ENCODE measurements around the gene CLEC3A.
A peak's percentile ranks its signal among the peaks of the same experiment; 100 is the strongest.
"Not testable (repeated sequence)": the region's sequence is repeated elsewhere in the genome, so short reads cannot be mapped to it uniquely, and the experiment has no call there.

Gene CLEC3A, protein sequence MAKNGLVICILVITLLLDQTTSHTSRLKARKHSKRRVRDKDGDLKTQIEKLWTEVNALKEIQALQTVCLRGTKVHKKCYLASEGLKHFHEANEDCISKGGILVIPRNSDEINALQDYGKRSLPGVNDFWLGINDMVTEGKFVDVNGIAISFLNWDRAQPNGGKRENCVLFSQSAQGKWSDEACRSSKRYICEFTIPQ

GRCh38 chr16:78022347-78023060, at the start of gene CLEC3A:
Gene CLEC3A, plus strand, starts transcription at chr16:78022548. Its CDS starts 79 bp downstream, at chr16:78022627.
- no peak for DNase-seq

DNA sequence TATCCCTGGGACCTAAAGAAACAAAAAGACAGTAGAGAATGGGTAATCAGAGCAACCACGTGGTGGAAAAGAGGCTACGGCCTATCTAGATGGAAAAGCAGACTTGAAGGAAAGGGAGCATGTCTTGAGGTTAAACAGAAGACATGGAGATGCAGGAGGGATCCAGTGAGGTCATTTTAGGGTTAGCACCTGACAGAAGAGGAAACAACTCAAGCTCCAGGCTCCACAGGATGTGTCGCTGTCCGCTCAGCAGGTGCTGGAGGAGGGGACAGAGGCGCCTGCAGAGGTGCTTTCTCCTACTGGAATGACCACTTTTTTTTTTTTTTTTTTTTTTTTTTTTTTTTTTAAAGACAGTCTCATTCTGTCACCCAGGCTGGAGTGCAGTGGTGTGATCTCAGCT, 47.5 kb upstream of the CLEC3A start:
- no peak for DNase-seq

DNA sequence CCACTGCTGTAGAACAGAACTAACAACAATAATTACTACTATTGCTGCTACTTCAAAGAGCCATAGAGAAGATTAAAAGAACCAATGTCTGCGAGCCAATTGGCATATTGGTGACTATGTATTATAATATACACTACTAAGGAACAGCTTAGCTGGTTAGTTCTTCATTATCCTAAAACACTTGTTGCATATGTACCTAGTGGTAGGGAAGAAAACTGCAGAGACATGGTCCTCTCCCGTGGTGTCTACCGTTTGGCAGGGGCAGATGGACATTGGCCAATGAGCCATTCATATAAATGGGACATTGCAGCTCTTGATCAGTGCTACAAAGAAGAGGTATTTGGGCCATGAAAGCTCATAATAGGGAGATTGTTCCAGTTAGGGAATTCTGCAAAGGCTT, 46.4 kb upstream of the CLEC3A start:
- DNase-seq: no peak

GRCh38 chr16:77977339-77977738, 45.0 kb upstream of the CLEC3A start:
- DNase-seq: no peak

- DNase-seq: no peak
Measured at GRCh38 chr16:77985111-77985510, 37.2 kb upstream of the CLEC3A start.

DNA sequence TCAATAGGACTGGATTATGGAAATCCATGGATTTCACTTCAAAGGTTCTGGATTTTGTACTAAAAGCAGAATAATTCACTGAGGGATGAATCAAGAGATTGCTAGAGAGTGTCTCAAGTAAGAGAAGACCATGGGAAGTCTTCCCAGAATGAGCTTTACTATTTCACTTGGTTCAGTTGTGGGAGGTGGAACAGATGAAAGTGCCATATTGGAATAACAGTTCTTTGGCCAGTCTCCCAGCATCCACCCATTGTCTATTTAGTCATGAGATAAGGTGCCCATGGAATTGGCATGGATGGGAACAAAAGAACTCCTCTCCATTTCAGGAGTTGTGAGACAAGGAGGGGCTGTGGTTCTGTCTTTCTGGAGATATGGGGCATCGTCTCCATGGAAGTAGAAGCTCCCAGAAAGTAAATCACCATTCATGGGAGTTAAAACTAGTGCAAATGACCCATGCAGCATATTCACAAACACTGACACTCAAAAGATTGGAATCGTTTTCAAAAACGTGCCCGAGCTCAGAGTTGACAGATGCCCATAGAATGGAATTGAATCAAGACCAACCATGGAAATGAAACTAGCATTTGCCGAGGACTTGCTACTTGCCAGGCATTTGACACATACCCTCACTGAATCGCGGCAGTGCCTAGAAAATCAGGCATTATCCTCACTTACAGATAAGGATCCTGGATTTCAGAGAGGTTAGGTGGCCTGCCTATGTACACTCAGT, 36.2 kb upstream of the CLEC3A start:
- no peak for DNase-seq

- no peak for DNase-seq
Measured at GRCh38 chr16:77987810-77988209, 34.5 kb upstream of the CLEC3A start.

DNA sequence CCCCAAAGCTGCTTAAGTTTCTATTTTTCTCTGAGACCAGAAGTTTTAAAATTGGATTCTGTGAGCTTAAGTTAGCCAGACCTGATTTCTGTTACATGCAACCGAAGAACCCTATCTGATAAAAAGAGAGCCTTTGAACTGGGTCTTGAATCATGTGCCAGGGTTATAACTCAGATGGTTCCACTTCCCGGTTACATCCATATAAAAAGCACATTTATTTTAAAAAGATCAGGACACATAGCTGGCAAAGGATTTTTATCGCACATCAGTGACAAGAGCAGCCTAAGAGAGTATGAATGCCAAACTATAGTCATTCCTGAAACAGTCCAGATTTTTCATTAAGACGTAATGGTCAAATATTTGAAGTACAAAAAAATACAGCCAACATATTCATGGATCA, 32.5 kb upstream of the CLEC3A start:
- no peak for DNase-seq

GRCh38 chr16:77991701-77992100, 30.6 kb upstream of the CLEC3A start:
- peak; percentile 59 for DNase-seq

DNA sequence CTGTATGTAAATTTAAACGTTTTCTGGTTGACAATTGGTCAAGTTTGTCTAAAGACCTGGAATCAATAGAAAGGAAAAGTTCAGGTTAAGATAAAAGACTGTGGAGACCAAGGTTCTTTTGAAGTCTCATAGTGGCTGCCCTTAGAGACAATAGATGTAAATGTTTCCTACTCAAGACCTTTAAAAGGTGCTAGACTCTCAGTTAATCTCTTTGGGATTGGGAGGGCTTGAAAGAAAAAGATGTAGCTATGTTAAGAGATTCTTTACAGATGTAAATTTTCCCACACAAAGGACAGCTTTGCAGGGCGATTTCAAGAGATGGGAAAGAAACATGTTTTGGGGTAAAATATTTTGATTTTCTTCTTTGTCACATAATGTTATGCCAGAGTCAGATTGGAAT, 30.0 kb upstream of the CLEC3A start:
- not testable (repeated sequence) for DNase-seq

GRCh38 chr16:77993111-77993985, 29.0 kb upstream of the CLEC3A start:
- DNase-seq: no peak

- no peak for DNase-seq
Measured at GRCh38 chr16:77995843-77996455, 26.4 kb upstream of the CLEC3A start.

GRCh38 chr16:77998350-77999023, 23.9 kb upstream of the CLEC3A start:
- no peak for DNase-seq

- no peak for DNase-seq
Measured at GRCh38 chr16:78001451-78002025, 20.8 kb upstream of the CLEC3A start.

DNA sequence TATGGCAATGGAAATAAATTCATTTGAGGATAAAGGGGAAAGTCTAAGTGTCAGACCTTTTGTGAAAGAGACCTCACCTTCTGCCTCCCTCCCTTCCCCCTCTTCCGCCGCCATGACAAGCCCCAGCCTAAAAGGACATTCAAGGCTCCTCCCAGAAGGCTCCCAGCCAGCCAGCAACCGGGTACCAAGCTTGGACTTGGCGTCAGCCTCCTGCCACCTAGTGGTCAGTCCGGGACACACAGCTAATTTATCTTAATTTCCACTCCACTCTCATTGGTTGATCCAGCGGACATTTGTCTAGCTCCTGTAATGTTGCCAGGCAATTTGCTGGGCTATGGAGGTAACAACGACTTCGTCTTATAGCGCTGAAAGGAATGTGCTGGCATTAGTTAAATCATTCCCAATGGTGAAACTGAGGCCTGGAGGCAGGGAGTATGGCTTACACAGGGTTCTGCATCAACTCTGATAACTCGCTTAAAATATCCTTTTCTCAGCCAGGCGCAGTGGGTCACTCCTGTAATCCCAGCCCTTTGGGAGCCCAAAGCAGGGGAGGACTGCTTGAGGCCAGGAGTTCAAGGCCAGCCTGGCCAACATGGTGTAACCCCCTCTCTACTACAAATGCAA, 19.3 kb upstream of the CLEC3A start:
- peak; percentile 83 for DNase-seq

- DNase-seq: no peak
Measured at GRCh38 chr16:78004517-78004916, 17.8 kb upstream of the CLEC3A start.

DNA sequence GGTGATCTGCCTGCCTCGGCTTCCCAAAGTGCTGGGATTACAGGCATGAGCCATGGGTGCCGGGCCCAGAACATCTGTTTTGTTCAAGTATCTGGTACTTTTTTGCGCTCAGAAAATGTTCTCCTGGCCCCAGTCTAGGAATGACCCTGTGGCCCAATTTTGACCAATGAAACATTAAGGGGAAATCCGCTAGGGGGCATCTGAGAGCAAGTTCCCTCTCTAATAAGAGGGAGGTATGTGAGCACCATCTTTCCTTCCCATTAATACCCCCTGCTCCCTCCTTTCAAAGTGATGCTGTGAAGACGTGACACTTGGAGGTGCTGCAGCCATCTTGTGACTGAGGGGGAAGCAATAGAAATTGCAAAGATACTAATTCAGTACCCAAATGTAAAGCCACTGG, 16.5 kb upstream of the CLEC3A start:
- DNase-seq: peak; percentile 1

GRCh38 chr16:78007121-78007520, 15.2 kb upstream of the CLEC3A start:
- DNase-seq: no peak

DNA sequence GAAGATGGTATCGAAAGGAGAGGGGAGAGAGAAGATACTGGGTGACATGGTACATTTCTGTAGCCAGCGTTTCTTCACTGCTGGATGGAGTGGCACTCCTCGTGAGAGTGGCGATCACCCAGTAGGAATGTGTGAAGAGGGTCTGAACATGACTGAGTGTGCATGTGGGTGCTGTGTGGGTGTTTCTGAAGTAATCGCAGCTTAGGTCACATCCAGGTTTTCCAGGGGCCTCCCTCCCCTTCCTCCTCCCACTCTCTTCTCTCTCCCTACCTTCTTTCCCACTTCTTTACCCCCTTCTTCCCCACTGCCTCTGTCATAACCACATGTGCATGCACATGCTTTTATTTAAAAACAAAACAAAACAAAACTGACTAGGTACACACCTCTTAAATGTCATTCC, 1.8 kb downstream of the CLEC3A start:
- no peak for DNase-seq

DNA sequence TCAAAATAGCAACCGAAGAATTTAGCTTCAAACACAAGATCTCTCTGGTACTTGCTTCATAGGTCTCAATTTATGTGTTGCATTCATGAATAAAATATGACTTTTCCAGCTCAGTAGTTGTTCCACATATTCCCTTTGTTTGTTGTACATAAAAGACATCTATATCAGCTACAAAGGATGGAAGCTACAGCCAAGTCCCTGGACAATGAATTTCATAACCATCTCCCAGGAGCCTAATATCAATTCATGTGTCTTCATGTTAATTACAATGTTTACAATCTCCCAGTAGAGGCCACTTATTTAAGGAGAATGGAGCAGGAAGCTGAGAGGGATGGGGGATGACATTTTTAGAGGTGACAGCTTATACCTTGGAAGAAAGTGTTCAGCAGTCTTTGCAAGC, 3.3 kb downstream of the CLEC3A start:
- DNase-seq: no peak

DNA sequence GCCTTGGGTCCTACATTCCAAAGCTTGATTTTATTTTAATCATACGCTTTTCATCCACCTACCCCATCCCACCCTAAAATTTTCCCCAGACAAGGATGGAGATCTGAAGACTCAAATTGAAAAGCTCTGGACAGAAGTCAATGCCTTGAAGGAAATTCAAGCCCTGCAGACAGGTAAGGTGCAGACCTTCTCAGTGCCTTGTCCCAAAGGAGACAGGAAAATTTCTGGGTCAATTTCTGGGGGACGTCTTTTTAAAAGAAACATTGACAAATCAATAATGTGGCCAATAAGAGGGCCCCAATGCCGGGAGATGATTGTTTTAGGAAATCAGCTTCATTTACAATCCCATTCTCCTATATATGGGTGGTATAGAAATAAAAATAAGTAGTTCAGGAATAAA, 5.7 kb downstream of the CLEC3A start:
- DNase-seq: no peak
